PC-3 (cell line): ENCODE data around the gene P2RY6. TPM values are rescaled to one million over a fixed set of nuclear protein-coding genes. Genes with fewer than 3 reads are reported as not detected.
A peak's percentile ranks its signal among the peaks of the same experiment; 100 is the strongest.

Source experiments
- ATAC-seq: fragments of 200-7000 bp; cut with Tn5 transposase; 2 replicates; pipeline ENCODE4 v1.9.1; 2020; ENCODE audit warnings: mild to moderate bottlenecking, moderate library complexity
- BruUV-seq: library from RNA; stranded (reverse); fragments of 400-500 nt; replicated peaks from 2 replicates; lab custom pipeline; 2021; lab: Mats Ljungman, UMichigan
- CTCF ChIA-PET: fragments of 300-600 bp; sonication (Branson Sonifier 250); formaldehyde crosslinking; loops from one replicate; lab custom pipeline; 2022; ENCODE audit warnings: antibody characterized with exemption; lab: Charles Lee
- POLR2A ChIA-PET: fragments of 300-600 bp; sonication (Branson Sonifier 250); formaldehyde crosslinking; loops from one replicate; lab custom pipeline; 2022; ENCODE audit warnings: antibody characterized with exemption; ENCODE audit not compliant: unreplicated experiment; lab: Charles Lee
- DNase-seq: peaks from one replicate; pipeline ENCODE4 v3.0.0-alpha.2; 2015
- H2AFZ ChIP-seq: fragments of 300-600 bp; sonication (generic); 2 replicates; pipeline ENCODE4 v1.6.0; 2016; ENCODE audit warnings: antibody characterized with exemption, low read length
- H3F3A ChIP-seq: fragments of 300-600 bp; sonication (generic); one replicate; pipeline ENCODE4 v1.6.0; 2017; ENCODE audit warnings: antibody characterized with exemption, low read length, control low read depth, mild to moderate bottlenecking; ENCODE audit not compliant: unreplicated experiment
- H3K27ac ChIP-seq: fragments of 300-600 bp; sonication (generic); 2 replicates; pipeline ENCODE4 v1.5.1; 2016; ENCODE audit warnings: mild to moderate bottlenecking, low read length
- H3K27me3 ChIP-seq: fragments of 300-600 bp; sonication (generic); 2 replicates; pipeline ENCODE4 v1.6.1; 2016; ENCODE audit warnings: low read length, mixed read lengths
- H3K36me3 ChIP-seq: fragments of 300-600 bp; sonication (generic); 2 replicates; pipeline ENCODE4 v1.6.1; 2016; ENCODE audit warnings: low read depth, mixed run types, low read length, mixed read lengths
- H3K4me1 ChIP-seq: fragments of 300-600 bp; sonication (generic); 2 replicates; pipeline ENCODE4 v1.5.1; 2016; ENCODE audit warnings: low read length; ENCODE audit not compliant: insufficient read depth
- H3K4me2 ChIP-seq: fragments of 300-600 bp; sonication (generic); 2 replicates; pipeline ENCODE4 v1.6.0; 2016; ENCODE audit warnings: low read length
- H3K4me3 ChIP-seq: fragments of 300-600 bp; sonication (generic); 2 replicates; pipeline ENCODE4 v1.5.1; 2016; ENCODE audit warnings: mild to moderate bottlenecking, low read length, mixed read lengths
- H3K79me2 ChIP-seq: fragments of 300-600 bp; sonication (generic); 2 replicates; pipeline ENCODE4 v1.6.1; 2017; ENCODE audit warnings: low read length, mixed read lengths
- H3K9ac ChIP-seq: fragments of 300-600 bp; sonication (generic); 2 replicates; pipeline ENCODE4 v1.6.0; 2016; ENCODE audit warnings: mild to moderate bottlenecking, low read length
- H3K9me2 ChIP-seq: fragments of 300-600 bp; sonication (generic); replicated peaks from 2 replicates; pipeline ENCODE4 v1.6.1; 2016; ENCODE audit warnings: mixed run types, low read length, mixed read lengths
- H3K9me3 ChIP-seq: fragments of 300-600 bp; sonication (generic); 2 replicates; pipeline ENCODE4 v1.6.1; 2016; ENCODE audit warnings: low read length, mixed read lengths
- H4K20me1 ChIP-seq: fragments of 300-600 bp; sonication (generic); 2 replicates; pipeline ENCODE4 v1.6.1; 2016; ENCODE audit warnings: low read length, mixed read lengths
- EZH2 ChIP-seq: fragments of 300-600 bp; sonication (generic); IDR thresholded peaks from one replicate; pipeline ENCODE4 v1.6.1; 2017; ENCODE audit warnings: antibody characterized with exemption, mild to moderate bottlenecking, low read length; ENCODE audit not compliant: unreplicated experiment
- EZH2phosphoT487 ChIP-seq: fragments of 300-600 bp; sonication (generic); IDR thresholded peaks from 2 replicates; pipeline ENCODE4 v1.6.1; 2018; ENCODE audit warnings: mild to moderate bottlenecking, antibody characterized with exemption, low read length, borderline replicate concordance
- intact Hi-C: fragments of 100-400 bp; cut with micrococcal nuclease; formaldehyde crosslinking; loops from 2 replicates; pipeline ENCODE4 v1.9.0; 2023
- total RNA-seq: library from RNA; depleted of rRNA; stranded (reverse); fragments of >200 nt; gene quantifications from 2 replicates; pipeline ENCODE4 v1.2.3, GENCODE V29; 2014
- TF ChIP-seq, protein P1 (sequence below): fragments of 300-600 bp; sonication (generic); conservative IDR thresholded peaks from 2 replicates; pipeline ENCODE4 v1.5.1; 2017; ENCODE audit warnings: antibody characterized with exemption, low read depth, mild to moderate bottlenecking, low read length

Gene P2RY6
- total RNA-seq, 1 experiment from 2014 or later = 2.0 TPM

DNA sequence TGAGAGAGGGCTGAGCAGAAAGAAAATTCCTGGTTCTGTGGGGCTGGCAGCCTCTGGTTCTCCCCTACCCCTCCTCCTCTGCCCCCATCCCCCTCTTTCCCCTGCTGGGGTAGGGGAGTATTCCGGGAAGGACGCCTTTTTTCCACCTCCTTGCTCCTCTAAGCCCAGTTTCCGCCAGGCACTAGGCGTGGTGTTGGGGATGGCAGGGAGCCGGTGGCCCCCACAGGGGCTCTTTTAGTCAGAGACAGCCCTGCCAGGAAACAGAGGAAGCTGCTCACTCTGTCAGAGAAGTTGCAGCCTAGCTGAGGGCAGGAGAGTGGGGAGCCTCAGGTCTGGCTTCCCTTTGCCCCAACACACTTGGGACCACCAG lies 20.4 kb downstream of the P2RY6 start:
- Histone ChIP-seq H3K79me2 (no peaks in the 10 kb centered on the region), H2AFZ (no peak overlapping the region), H3K4me1 (peaks cover 21% of the 10 kb centered on the region), H3K36me3 (no peaks in the 10 kb centered on the region), H3K9me3 (no peaks in the 10 kb centered on the region), H3K27me3 (no peaks in the 10 kb centered on the region), H3K9me2 (no peaks in the 10 kb centered on the region), H4K20me1 (no peaks in the 10 kb centered on the region), H3K9ac (no peak overlapping the region), H3K27ac (no peak overlapping the region), H3K4me2 (no peak overlapping the region), H3F3A (no peaks in the 10 kb centered on the region), H3K4me3 (no peak overlapping the region)
- ATAC-seq (no peak), DNase-seq (no peak)
- no TSS peak for BruUV-seq
- CTCF ChIA-PET = no interaction called here
- intact Hi-C loops = no loop called here
- no peak for TF ChIP-seq EZH2phosphoT487
- TF ChIP-seq EZH2 = no peak
- TF ChIP-seq, protein P1, sequence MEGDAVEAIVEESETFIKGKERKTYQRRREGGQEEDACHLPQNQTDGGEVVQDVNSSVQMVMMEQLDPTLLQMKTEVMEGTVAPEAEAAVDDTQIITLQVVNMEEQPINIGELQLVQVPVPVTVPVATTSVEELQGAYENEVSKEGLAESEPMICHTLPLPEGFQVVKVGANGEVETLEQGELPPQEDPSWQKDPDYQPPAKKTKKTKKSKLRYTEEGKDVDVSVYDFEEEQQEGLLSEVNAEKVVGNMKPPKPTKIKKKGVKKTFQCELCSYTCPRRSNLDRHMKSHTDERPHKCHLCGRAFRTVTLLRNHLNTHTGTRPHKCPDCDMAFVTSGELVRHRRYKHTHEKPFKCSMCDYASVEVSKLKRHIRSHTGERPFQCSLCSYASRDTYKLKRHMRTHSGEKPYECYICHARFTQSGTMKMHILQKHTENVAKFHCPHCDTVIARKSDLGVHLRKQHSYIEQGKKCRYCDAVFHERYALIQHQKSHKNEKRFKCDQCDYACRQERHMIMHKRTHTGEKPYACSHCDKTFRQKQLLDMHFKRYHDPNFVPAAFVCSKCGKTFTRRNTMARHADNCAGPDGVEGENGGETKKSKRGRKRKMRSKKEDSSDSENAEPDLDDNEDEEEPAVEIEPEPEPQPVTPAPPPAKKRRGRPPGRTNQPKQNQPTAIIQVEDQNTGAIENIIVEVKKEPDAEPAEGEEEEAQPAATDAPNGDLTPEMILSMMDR = no peak
- POLR2A ChIA-PET = no interaction called here

- Histone ChIP-seq H3K4me3 (no peak overlapping the region), H3K27ac (no peak overlapping the region), H3K9me3 (no peaks in the 10 kb centered on the region), H3K27me3 (no peaks in the 10 kb centered on the region), H4K20me1 (no peaks in the 10 kb centered on the region), H2AFZ (no peak overlapping the region), H3K9ac (no peak overlapping the region), H3K4me2 (no peak overlapping the region), H3K79me2 (no peaks in the 10 kb centered on the region), H3K9me2 (no peaks in the 10 kb centered on the region), H3K4me1 (peaks cover 20% of the 10 kb centered on the region), H3F3A (no peaks in the 10 kb centered on the region), H3K36me3 (no peaks in the 10 kb centered on the region)
- DNase-seq = no peak
- BruUV-seq = no TSS peak
- ChIA-PET POLR2A (no interaction called here), CTCF (no interaction called here)
- intact Hi-C loops = no loop called here
- no peak for ATAC-seq
- TF ChIP-seq EZH2phosphoT487 = no peak
- TF ChIP-seq EZH2 = no peak
- TF ChIP-seq, protein P1 = no peak
These were observed 21.3 kb downstream of the P2RY6 start for GRCh38 chr11:73293356-73293936.

- Histone ChIP-seq H3F3A (no peaks in the 10 kb centered on the region), H3K4me1 (peaks cover 10% of the 10 kb centered on the region), H2AFZ (no peak overlapping the region), H3K27me3 (no peaks in the 10 kb centered on the region), H3K4me3 (no peak overlapping the region), H3K9me3 (no peaks in the 10 kb centered on the region), H3K27ac (no peak overlapping the region), H3K9ac (no peak overlapping the region), H3K9me2 (no peaks in the 10 kb centered on the region), H3K79me2 (no peaks in the 10 kb centered on the region), H4K20me1 (no peaks in the 10 kb centered on the region), H3K4me2 (peak overlapping the region; percentile 9; the same call in 1 of the 2 replicates), H3K36me3 (no peaks in the 10 kb centered on the region)
- ChIA-PET CTCF (interaction anchor here (0.6 to 1.6 kb wide), 4 partner anchors 13 to 152 kb away, joined by 3 to 10 read pairs (median 4); no protein-coding TSS in a partner anchor), POLR2A (no interaction called here)
- ATAC-seq (no peak), DNase-seq (no peak)
- BruUV-seq = no TSS peak
- intact Hi-C loops = loop anchor here (1.0 kb wide), 1 partner anchor 41 kb away; no protein-coding TSS in a partner anchor
- TF ChIP-seq EZH2 (no peak), EZH2phosphoT487 (no peak)
- TF ChIP-seq, protein P1 = no peak
These were observed 22.5 kb downstream of the P2RY6 start for GRCh38 chr11:73294604-73295003.
